Activated CD4-positive, alpha-beta T cell treated with anti-CD3 and anti-CD28 coated beads, Interleukin-2, amount 10 ng/mL, durations not matched to agents 24 days and 14 days (primary cell): Measurements from ENCODE around the gene KIFC3. TPM values are rescaled to one million over a fixed set of nuclear protein-coding genes. Genes with fewer than 3 reads are reported as not detected.

ENCODE experiments used
- DNase-seq: peaks from one replicate; pipeline ENCODE4 v3.0.0; 2022
- H3K27ac Mint-ChIP-seq: one replicate; pipeline ENCODE4 v1.8.0; 2022; ENCODE audit warnings: mild to moderate bottlenecking, mixed read lengths
- H3K27me3 Mint-ChIP-seq: one replicate; pipeline ENCODE4 v1.8.0; 2022; ENCODE audit warnings: mixed read lengths
- H3K36me3 Mint-ChIP-seq: one replicate; pipeline ENCODE4 v1.8.0; 2022; ENCODE audit warnings: low read depth, mild to moderate bottlenecking, mixed read lengths
- H3K4me1 Mint-ChIP-seq: one replicate; pipeline ENCODE4 v1.8.0; 2021; ENCODE audit warnings: mixed read lengths
- H3K4me3 Mint-ChIP-seq: one replicate; pipeline ENCODE4 v1.8.0; 2022; ENCODE audit warnings: mild to moderate bottlenecking, moderate library complexity, mixed read lengths
- H3K9me3 Mint-ChIP-seq: one replicate; pipeline ENCODE4 v1.8.0; 2021; ENCODE audit warnings: mixed read lengths
- intact Hi-C: fragments of 100-400 bp; cut with micrococcal nuclease; formaldehyde crosslinking; loops from one replicate; pipeline ENCODE4 v1.15.1; 2023
- total RNA-seq: library from RNA; stranded (reverse); gene quantifications from 2 replicates; pipeline ENCODE4 v1.2.3, GENCODE V29; 2022

Gene KIFC3
- total RNA-seq, 1 donor from 2014 or later, result 0.58 TPM

DNA sequence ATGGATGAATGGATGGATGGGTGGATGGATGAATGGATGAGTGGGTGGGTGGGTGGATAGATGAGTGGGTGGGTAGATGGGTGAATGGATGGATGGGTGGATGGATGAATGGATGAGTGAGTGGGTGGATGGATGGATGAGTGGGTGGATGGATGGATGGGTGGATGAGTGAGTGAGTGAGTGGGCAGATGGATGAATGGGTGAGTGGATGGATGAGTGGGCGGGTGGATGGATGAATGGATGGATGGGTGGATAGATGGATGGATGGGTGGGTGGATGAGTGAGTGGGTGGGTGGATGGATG lies 73.2 kb downstream of the KIFC3 start:
- peaks cover 11% of the 10 kb centered on the region for H3K36me3 Mint-ChIP-seq
- H3K27me3 Mint-ChIP-seq, result no peaks in the 10 kb centered on the region
- H3K4me1 Mint-ChIP-seq, result peaks cover 3% of the 10 kb centered on the region
- intact Hi-C loops, result no loop called here
- peaks cover 19% of the 10 kb centered on the region for H3K9me3 Mint-ChIP-seq
- peak overlapping the region; percentile 72 for H3K27ac Mint-ChIP-seq
- DNase-seq, result no peak
- no peak overlapping the region for H3K4me3 Mint-ChIP-seq

DNA sequence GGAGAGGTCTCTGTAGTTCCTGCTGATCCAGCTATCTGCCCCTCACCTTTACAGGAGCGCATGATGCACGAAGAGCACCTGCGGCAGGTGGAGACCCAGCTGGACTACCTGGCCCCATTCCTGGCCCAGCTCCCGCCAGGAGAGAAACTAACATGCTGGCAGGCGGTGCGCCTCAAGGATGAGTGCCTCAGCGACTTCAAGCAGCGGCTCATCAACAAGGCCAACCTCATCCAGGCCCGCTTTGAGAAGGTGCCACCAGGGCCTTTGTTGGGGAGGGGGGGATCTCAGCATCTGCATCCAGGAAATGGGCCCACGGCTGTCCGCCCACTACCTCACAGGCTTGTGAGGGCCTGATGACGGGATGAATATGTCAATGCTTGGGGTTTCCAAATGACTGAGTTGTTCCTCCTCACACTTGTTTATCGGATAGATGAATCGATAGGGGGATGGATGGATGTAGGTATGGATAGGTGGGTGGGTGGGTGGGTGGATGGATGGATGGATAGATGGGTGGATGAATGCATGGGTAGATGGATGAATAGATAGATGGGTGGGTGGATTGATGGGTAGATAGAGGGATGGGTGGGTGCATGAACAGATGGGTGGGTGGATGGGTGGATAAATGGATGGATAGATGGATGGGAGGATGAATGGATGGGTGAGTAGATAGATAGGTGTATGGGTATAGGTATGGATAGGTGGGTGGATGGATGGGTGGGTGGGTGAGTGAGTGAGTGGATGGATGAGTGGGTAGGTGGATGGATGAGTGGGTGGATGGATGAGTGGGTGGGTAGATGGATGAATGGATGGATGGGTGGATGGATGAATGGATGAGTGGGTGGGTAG lies 73.7 kb downstream of the KIFC3 start:
- Mint-ChIP-seq H3K27me3 (no peaks in the 10 kb centered on the region), H3K27ac (no peak overlapping the region), H3K4me3 (no peak overlapping the region), H3K9me3 (peaks cover 19% of the 10 kb centered on the region), H3K4me1 (peaks cover 3% of the 10 kb centered on the region), H3K36me3 (peaks cover 8% of the 10 kb centered on the region)
- intact Hi-C loops, result no loop called here
- no peak for DNase-seq

DNA sequence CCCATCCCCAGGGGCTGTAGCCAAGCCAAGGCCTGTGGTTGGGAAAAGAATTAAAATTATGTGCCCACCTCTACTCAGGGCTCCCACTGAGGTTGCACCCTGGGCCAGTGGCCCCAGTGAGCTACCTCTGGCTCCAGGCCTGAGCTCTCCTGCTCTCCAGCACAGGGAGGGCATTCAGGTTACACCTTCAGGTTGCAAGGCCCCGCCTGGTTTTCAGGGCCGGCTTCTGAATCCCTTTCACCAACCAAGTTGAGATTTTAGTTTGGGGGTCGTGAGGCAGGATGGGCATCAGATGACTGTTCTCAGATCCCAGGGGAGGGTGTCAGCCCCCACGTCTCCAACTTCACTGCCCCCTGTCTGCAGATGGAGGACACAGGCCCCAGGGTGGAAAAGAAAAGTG lies 74.7 kb downstream of the KIFC3 start:
- Mint-ChIP-seq H3K36me3 (peaks cover under 1% of the 10 kb centered on the region), H3K4me3 (no peak overlapping the region), H3K4me1 (no peaks in the 10 kb centered on the region), H3K9me3 (peaks cover 10% of the 10 kb centered on the region), H3K27ac (no peak overlapping the region), H3K27me3 (no peaks in the 10 kb centered on the region)
- intact Hi-C loops, result no loop called here
- no peak for DNase-seq

DNA sequence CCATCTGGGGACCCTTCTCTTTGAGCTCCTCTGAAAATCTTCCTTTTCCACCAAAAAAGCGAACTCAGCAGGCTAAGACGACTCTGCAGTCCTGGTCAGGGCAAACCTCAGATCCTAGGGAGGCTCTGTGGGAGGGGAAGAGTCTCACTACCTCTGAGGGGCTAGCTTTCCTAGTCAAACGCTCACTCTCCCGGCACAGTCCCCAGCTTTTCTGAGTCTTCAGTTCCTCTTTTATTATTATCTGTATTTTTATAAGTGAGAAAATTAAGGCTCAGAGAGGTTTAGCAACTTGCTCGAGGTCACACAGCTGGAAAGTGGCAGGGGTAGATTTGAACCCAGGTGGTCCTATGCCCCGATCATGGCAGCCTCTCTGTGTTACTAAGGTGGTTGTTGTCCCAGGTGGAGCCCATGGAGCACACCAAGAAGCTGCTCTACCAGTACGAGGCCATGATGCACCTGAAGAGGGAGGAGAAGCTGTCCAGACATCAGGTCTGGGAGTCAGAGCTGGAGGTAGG lies 75.8 kb downstream of the KIFC3 start:
- Mint-ChIP-seq H3K27ac (no peak overlapping the region), H3K9me3 (peaks cover 8% of the 10 kb centered on the region), H3K4me1 (no peaks in the 10 kb centered on the region), H3K36me3 (no peaks in the 10 kb centered on the region), H3K27me3 (no peaks in the 10 kb centered on the region), H3K4me3 (no peak overlapping the region)
- intact Hi-C loops, result no loop called here
- no peak for DNase-seq

DNA sequence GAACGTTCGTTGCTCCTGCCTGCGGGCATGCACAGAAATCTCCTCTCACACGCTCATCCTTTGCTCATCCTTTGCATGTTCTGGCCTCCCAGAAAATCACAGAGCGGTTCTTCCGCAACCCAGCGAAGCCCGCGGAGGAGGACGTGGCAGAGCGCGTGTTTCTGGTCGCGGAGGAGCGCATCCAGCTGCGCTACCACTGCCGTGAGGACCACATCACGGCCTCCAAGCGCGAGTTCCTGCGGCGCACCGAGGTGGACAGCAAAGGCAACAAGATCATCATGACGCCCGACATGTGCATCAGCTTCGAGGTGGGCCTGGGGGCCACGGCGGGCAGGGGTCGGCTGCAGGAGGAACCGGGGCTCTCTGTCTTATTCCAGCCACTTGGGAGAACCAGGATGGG lies 76.3 kb downstream of the KIFC3 start:
- intact Hi-C loops, result no loop called here
- no peak for DNase-seq
- no peaks in the 10 kb centered on the region for H3K27me3 Mint-ChIP-seq
- H3K9me3 Mint-ChIP-seq, result peaks cover 8% of the 10 kb centered on the region
- H3K27ac Mint-ChIP-seq, result no peak overlapping the region
- no peaks in the 10 kb centered on the region for H3K36me3 Mint-ChIP-seq
- H3K4me1 Mint-ChIP-seq, result no peaks in the 10 kb centered on the region
- no peak overlapping the region for H3K4me3 Mint-ChIP-seq

DNA sequence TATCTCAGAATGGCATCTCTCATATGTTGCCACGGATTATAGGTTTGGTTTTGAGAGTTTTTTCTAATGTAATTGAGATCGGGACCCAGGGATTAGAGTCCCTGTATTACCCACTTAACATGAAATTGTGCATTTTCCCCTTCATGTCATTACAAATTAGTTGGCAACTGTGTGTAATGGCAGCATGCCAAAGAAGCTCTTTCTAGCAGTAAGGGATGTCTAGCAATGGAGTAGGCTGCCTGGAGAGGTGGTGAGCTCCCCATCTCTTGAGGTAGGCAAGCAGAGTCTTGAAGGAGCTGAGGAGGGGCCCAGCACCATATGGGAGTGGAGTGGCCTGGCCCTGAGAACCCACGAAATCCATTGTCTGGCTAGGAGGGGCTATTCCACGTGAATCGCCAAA lies 76.7 kb downstream of the KIFC3 start:
- DNase-seq, result no peak
- Mint-ChIP-seq H3K9me3 (peaks cover 8% of the 10 kb centered on the region), H3K27ac (no peak overlapping the region), H3K4me3 (no peak overlapping the region), H3K27me3 (no peaks in the 10 kb centered on the region), H3K4me1 (no peaks in the 10 kb centered on the region), H3K36me3 (no peaks in the 10 kb centered on the region)
- intact Hi-C loops, result no loop called here

DNA sequence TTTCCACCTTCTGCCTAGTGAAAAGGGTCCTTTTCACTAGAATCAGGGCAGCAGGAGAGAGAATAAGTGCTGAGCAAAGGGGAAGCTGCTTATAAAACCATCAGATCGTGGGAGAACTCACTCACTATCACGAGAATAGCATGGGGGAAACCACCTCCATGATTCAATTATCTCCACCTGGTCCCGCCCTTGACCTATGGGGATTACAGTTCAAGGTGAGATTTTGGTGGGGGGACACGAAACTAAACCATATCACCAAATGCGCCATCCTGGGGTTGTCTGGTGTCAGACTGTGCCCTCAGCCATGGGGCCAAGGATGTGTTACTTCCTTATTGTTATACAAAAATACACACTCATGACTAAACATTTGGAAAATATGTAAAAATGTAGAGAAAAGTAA lies 77.1 kb downstream of the KIFC3 start:
- intact Hi-C loops, result no loop called here
- Mint-ChIP-seq H3K27ac (no peak overlapping the region), H3K36me3 (no peaks in the 10 kb centered on the region), H3K4me1 (no peaks in the 10 kb centered on the region), H3K9me3 (peaks cover 6% of the 10 kb centered on the region), H3K4me3 (no peak overlapping the region), H3K27me3 (no peaks in the 10 kb centered on the region)
- no peak for DNase-seq

DNA sequence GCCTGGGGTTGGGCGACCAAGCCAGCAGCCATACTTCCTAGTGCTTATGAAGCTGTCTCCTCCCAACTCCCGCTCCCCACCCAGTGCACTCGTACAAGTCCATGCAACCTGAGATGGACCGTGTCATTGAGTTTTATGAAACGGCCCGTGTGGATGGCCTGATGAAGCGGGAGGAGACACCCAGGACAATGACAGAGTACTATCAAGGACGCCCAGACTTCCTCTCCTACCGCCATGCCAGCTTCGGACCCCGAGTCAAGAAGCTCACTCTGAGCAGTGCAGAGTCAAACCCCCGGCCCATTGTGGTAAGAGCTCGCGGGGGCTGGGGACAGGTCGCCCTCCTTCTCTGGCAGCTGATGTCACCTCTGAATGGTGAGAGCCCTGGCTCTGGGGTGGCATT lies 77.8 kb downstream of the KIFC3 start:
- Mint-ChIP-seq H3K36me3 (no peaks in the 10 kb centered on the region), H3K27ac (no peak overlapping the region), H3K9me3 (peaks cover 4% of the 10 kb centered on the region), H3K27me3 (no peaks in the 10 kb centered on the region), H3K4me3 (no peak overlapping the region), H3K4me1 (no peaks in the 10 kb centered on the region)
- no peak for DNase-seq
- intact Hi-C loops, result no loop called here

DNA sequence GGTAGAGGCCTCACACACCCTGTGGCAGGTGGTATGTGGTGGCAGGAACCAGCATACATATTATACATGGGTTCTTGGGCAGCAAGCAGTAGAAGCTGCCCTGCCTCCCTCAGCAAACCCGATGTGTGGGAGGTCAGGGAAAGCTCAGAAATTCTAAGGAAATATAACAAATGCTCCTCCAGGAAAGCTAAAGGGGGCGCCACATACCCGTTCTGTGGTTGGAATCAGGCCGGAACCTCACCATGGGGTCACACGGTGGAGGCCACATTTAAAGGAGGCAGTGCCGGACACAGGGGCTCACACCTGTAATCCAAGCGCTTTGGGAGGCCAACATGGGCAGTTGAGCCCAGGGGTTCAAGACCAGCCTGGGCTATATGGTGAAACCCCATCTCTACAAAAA lies 79.1 kb downstream of the KIFC3 start:
- intact Hi-C loops, result no loop called here
- DNase-seq, result no peak
- no peak overlapping the region for H3K4me3 Mint-ChIP-seq
- no peaks in the 10 kb centered on the region for H3K36me3 Mint-ChIP-seq
- H3K27me3 Mint-ChIP-seq, result no peaks in the 10 kb centered on the region
- H3K27ac Mint-ChIP-seq, result no peak overlapping the region
- H3K9me3 Mint-ChIP-seq, result no peaks in the 10 kb centered on the region
- no peaks in the 10 kb centered on the region for H3K4me1 Mint-ChIP-seq

DNA sequence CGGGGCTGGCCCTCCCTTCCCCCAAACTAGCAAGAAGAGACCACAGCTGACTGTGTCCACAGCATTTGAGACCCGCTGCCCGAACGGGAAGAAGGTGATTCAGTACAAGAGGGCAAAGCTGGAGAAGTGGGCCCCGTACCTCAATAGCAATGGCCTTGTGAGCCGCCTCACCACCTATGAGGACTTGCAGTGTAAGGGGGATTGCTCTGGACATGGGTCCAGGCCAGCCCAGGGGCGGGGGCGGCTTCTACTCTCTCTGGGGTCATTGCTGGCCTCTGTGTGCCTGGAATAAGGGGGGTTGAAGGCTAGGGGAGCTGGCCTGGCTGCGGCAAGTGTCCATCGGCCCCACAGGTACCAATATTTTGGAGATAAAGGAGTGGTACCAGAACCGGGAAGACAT lies 79.6 kb downstream of the KIFC3 start:
- Mint-ChIP-seq H3K4me1 (no peaks in the 10 kb centered on the region), H3K27me3 (no peaks in the 10 kb centered on the region), H3K4me3 (no peak overlapping the region), H3K9me3 (no peaks in the 10 kb centered on the region), H3K27ac (no peak overlapping the region), H3K36me3 (no peaks in the 10 kb centered on the region)
- no peak for DNase-seq
- intact Hi-C loops, result no loop called here

DNA sequence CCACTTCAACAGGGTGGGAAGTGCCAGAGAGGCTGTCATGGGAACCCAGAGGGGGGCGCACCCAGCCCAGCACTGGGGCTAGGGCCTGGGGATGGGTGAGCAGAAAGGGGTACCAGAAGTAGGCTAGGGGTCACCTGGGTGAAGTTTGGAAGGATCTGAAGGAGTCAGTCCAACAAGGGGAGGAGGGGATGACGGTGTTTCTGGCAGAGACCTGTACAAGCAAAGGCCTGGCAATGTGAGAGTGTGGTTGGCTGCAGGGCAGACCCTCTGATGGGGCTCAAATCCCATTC lies 80.1 kb downstream of the KIFC3 start:
- Mint-ChIP-seq H3K36me3 (no peaks in the 10 kb centered on the region), H3K27me3 (no peaks in the 10 kb centered on the region), H3K4me1 (no peaks in the 10 kb centered on the region), H3K27ac (no peak overlapping the region), H3K9me3 (no peaks in the 10 kb centered on the region), H3K4me3 (no peak overlapping the region)
- intact Hi-C loops, result no loop called here
- DNase-seq, result no peak

DNA sequence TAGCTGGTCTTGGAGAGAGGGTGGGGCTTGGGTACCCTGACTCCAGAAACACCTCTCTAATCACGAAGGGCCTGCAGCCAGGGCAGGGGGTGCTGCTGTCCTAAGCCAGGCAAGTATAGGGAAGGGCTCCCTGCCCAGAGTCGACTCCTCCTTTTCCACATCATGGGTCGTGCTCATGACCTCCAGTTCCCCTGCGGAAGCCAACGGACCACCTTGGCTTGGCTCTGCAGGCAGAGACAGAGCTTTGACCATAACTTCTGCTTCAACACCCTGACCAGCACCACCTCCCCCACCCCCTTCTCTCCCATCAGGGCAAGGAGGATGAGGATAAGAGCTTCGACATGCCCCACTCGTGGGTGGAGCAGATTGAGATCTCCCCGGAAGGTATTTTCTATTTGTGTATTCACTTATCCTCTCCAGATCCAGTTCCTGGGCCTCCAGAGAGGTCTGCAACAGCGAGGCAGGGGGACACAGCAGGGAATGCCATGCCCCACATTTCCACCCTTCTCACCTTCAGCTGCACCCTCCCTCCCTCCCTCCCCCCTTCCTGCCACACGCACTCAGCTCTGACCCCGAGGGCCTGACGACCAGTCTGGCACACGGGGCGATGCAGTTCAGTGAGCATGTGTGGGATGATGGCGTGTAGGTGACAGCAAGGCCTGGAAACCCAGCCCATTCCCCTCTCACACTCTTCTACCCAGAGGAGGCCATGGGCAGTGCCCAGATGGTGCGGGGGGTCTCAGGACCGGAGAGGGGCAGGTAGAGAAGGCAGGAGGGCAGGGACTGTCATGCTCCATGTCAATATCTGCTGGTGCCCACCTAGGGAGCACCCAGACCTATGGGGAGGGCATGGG lies 80.7 kb downstream of the KIFC3 start:
- intact Hi-C loops, result loop anchor here (2.0 kb wide), 1 partner anchor 73 kb away; no protein-coding TSS in a partner anchor
- no peak for DNase-seq
- Mint-ChIP-seq H3K4me1 (no peaks in the 10 kb centered on the region), H3K9me3 (no peaks in the 10 kb centered on the region), H3K4me3 (no peak overlapping the region), H3K27ac (no peak overlapping the region), H3K27me3 (no peaks in the 10 kb centered on the region), H3K36me3 (no peaks in the 10 kb centered on the region)

DNA sequence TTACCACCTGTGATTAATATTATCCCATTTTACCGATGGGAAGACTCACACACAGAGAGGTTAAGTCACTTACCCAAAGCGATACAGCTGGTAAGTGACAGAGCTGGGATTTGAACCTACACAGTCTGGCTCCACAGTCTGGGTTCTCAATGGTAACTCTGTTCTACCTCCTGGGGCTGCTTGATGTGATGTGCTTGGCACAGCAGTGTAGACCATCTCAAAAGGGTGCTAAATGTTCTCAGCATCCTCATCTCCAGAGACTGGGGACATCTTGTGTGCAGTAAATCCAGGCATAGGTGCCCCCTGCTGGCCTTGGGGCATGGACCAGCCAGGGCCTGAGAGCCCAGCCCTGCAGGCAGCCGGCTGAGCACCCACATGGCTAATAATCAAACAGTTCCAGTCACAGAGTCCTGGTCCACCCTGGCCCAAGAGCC lies 82.1 kb downstream of the KIFC3 start:
- no peak overlapping the region for H3K4me3 Mint-ChIP-seq
- H3K9me3 Mint-ChIP-seq, result no peaks in the 10 kb centered on the region
- intact Hi-C loops, result loop anchor here (1.0 to 2.0 kb wide), 2 partner anchors 71 to 144 kb away; no protein-coding TSS in a partner anchor
- H3K36me3 Mint-ChIP-seq, result no peaks in the 10 kb centered on the region
- peaks cover 6% of the 10 kb centered on the region for H3K27me3 Mint-ChIP-seq
- H3K4me1 Mint-ChIP-seq, result no peaks in the 10 kb centered on the region
- peak; percentile 86 for DNase-seq
- no peak overlapping the region for H3K27ac Mint-ChIP-seq

DNA sequence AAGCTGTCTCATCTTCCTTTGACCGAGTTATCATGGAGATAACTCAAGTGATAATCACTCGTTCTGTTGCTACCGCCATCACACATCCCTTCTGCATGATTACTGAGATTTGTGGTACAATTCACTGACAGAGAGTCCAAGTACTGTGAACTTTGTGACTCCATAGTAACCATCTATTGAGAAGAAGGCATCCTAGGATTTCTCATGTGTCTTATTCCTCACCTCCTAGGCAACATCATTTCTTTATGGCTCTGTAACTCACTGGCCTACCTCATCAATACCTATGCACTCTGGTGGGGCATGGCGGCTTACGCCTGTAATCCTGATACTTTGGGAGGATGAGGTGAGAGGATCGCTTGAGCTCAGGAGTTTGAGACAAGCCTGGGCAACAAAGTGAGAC lies 88.2 kb downstream of the KIFC3 start:
- no peak for DNase-seq
- intact Hi-C loops, result no loop called here
- no peak overlapping the region for H3K4me3 Mint-ChIP-seq
- H3K27ac Mint-ChIP-seq, result no peak overlapping the region
- no peaks in the 10 kb centered on the region for H3K36me3 Mint-ChIP-seq
- H3K27me3 Mint-ChIP-seq, result peaks cover 32% of the 10 kb centered on the region
- no peaks in the 10 kb centered on the region for H3K4me1 Mint-ChIP-seq
- no peaks in the 10 kb centered on the region for H3K9me3 Mint-ChIP-seq
